ENCODE data around the gene CCDC71. TPM values are rescaled to one million over a fixed set of nuclear protein-coding genes. Genes with fewer than 3 reads are reported as not detected.

Gene CCDC71
- total RNA-seq, 1 donor from 2014 or later = 33.4 TPM

DNA sequence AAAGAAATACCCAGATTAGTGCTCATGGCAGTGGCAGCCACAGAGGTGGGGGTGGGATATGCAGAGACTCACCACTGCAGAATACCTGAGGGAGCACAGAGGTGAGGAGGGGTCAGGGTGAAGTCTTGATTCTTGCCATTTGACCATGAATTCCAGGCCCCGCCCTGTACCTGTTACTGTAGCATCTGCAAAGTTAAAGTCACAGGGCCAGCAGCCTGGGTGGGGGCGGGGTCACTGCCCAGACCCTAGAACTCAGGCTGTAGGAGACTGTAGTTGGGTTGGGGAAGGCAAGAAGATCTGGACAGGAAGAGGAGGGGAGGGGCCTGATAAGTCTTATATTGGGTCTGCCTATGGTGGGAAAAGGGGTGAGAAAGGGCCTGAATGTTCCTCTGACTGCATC, 14.5 kb downstream of the CCDC71 start:
- no peak for TF ChIP-seq CTCF (conservative IDR thresholded peaks at IDR 0.05; ENCODE audit: low read depth, low read length)
- no peak overlapping the region for H3K4me3 ChIP-seq (ENCODE audit: low read depth, low read length)
- DNase-seq (ENCODE audit: low read depth) = no peak

DNA sequence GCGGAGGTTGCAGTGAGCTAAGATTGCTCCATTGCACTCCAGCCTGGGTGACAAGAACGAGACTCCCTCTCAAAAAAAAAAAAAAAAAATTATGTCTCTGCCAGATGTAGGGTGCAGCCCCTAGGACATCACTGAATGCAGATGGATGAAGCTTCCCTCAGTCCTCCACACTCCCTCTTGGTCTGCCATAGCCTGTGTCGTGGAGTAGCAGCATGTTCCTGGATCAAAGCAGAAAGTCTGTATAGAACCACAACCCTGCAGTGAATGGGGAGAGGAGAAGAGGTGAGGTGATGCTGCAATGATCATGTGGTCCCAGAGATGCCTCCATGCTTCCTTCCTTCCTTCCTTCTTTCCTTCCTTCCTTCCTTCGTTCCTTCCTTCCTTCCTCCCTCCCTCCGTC, 18.0 kb downstream of the CCDC71 start:
- DNase-seq (ENCODE audit: low read depth) = no peak
- no peak for TF ChIP-seq CTCF (conservative IDR thresholded peaks at IDR 0.05; ENCODE audit: low read depth, low read length)
- no peak overlapping the region for H3K4me3 ChIP-seq (ENCODE audit: low read depth, low read length)

DNA sequence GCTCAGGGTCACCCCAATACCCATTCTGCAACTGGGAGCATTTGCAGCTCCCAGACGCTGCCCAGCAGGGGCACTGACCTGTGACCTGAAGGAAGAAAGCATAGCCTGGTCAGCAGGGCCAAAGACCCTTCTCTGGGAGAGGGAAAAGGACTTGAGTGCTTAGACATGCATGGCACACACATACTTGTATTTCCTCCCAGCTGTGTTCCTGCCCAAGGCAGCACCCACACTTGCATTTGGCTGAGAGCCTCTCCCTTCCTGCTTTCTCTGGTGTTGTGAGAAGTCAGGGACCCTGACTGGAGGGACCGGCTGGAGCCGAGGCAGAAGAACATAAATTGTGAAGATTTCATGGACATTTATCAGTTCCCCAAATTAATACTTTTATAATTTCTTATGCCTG, 26.1 kb downstream of the CCDC71 start:
- H3K4me3 ChIP-seq (ENCODE audit: low read depth, low read length) = no peak overlapping the region
- TF ChIP-seq CTCF (conservative IDR thresholded peaks at IDR 0.05; ENCODE audit: low read depth, low read length) = no peak
- no peak for DNase-seq (ENCODE audit: low read depth)

DNA sequence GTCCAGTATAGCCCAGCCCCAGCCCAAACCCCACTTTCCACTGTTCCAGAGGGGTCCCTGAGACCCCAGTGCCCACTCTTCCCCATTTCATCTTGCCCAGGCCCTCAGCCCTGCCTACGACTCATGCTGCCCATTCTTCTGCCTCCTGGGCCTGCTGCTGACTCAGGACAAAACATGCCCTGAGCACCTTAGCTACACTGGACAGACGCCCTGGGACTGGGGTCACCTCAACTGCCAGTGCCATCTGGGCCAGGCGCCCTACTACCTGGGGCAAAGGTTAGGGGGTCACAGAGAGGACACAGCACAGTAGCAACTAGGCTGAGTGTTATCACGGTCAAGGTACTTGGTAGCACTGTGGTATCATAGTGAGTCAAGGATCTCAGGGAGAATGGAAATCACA, 30.6 kb downstream of the CCDC71 start:
- no peak for DNase-seq (ENCODE audit: low read depth)
- H3K4me3 ChIP-seq (ENCODE audit: low read depth, low read length) = no peak overlapping the region
- TF ChIP-seq CTCF (conservative IDR thresholded peaks at IDR 0.05; ENCODE audit: low read depth, low read length) = no peak

GRCh38 chr3:49134471-49135265, 31.5 kb downstream of the CCDC71 start:
- TF ChIP-seq CTCF (conservative IDR thresholded peaks at IDR 0.05; ENCODE audit: low read depth, low read length) = peak; percentile 13
- DNase-seq (ENCODE audit: low read depth) = no peak
- H3K4me3 ChIP-seq (ENCODE audit: low read depth, low read length) = no peak overlapping the region

GRCh38 chr3:49133226-49133951, 32.7 kb downstream of the CCDC71 start:
- peak overlapping the region; percentile 81 for H3K4me3 ChIP-seq (ENCODE audit: low read depth, low read length)
- no peak for TF ChIP-seq CTCF (conservative IDR thresholded peaks at IDR 0.05; ENCODE audit: low read depth, low read length)
- DNase-seq (ENCODE audit: low read depth) = no peak

All from epithelial cell of proximal tubule (primary cell).